ENCODE data around the gene EML6. TPM values are rescaled to one million over a fixed set of nuclear protein-coding genes. Genes with fewer than 3 reads are reported as not detected.
"Not testable (repeated sequence)": the region's sequence is repeated elsewhere in the genome, so short reads cannot be mapped to it uniquely, and the experiment has no call there.

The EML6 gene
- 2.4 TPM for total RNA-seq
- long read RNA-seq, partial matches to known transcripts = 0 of 4 reads
- long read RNA-seq, other reads (novel, unspliced or antisense) = 4 of 4 reads

DNA sequence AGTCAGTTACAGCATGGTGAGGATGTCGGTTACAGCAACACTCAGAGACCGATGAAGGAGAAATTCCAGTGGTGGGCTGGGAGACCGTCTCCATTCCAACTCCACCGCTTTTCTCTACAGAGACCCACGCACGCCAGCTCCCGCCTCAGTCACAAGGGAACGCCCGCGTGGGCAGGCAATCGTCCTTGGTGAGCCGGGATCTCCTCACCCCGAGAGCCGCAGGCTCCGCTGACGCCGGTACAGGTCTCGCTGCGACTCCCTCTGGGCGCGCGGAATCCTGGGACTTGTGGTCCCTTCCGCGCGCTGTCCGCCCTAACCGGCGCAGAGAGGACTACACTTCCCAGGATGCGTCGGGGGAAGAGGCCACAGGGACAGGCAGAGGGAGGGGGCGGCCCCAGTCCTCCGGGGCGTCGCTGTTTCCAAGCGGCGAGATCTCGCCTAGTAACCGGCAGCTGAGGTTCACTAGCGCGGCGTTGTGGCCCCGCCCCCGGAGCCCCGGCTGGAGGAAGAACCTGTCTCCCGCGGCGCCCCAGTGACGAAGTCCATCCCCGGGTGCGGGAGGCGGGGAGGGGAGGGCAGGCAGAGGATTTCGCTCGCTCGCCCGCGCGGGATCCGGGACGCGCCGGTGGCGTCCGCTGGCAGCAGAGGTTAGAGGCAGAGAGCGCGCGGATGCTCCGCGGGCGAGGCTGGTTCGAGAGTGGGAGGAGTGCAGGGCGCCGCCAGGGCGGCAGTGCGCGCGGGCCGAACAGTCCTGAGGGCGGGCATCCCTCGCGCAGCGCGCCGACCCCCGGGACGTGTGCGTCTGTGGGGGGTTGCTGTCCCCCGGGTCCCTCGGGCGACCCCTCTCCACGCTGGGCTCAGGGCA is at the start of gene EML6:
EML6 (plus strand) TSS at position 532 of the 865 bp plus-strand sequence. CDS start 1,400 bp downstream, outside the sequence.
- DNase-seq (ENCODE audit: low spot score) = peak; percentile 99

DNA sequence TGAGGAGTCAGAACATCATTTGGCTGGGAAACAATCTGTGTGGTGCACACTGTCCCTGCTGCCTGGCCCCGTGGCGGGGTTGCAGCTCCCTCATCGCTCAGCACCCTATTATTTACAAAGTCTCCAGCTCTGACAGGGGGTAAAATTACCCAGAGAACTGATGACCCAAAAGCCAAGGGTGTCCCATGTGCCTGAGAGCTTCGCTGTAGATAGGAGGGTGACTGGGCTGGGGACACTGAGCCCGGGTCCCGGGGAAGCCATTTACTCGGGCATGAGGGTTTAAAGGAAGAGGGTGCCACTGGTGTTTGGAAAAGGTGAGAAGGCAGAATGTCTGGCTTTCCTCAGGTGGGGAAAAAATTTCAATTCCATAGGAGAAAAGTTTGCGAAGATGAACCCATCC is 48.2 kb upstream of the EML6 start:
- DNase-seq (ENCODE audit: low spot score) = no peak

DNA sequence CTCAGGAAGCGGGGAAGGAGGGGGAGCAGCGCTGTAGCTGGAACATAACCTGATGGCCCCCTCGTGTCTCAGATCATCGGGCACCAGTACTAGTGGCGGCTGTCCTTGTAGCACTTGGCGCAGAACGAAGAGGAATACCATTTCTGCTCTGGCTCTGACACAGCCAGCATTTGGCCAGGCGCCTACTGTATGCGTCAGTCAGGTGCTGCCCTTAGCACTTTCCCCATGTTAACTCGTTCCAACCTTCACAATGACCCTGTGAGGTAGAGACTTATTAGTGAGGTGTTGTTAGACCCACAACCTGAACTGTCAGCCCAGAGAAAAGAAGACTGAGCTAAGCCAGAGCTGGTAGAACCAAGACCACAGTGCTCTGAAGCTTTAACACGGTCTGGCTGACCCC is 47.7 kb upstream of the EML6 start:
- no peak for DNase-seq (ENCODE audit: low spot score)

DNA sequence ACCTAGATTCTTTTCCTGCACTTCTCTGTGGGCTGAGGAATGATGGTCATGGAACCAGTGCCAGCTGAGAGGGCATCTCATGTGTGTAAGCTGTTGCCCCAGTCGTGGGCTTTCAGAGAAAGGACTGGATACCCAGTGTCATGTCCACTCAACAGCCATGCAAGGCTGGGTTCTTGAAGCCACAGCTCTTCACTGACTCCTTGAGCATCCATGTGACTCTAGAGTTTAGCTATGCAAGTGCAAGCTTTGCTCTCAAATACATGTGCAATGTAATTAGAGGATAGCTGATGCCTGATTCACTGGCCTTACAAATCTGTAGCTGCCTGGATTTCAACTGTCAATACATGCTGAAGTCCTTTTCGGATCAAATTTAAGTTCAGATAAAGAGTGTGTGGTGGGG is 46.8 kb upstream of the EML6 start:
- no peak for DNase-seq (ENCODE audit: low spot score)

DNA sequence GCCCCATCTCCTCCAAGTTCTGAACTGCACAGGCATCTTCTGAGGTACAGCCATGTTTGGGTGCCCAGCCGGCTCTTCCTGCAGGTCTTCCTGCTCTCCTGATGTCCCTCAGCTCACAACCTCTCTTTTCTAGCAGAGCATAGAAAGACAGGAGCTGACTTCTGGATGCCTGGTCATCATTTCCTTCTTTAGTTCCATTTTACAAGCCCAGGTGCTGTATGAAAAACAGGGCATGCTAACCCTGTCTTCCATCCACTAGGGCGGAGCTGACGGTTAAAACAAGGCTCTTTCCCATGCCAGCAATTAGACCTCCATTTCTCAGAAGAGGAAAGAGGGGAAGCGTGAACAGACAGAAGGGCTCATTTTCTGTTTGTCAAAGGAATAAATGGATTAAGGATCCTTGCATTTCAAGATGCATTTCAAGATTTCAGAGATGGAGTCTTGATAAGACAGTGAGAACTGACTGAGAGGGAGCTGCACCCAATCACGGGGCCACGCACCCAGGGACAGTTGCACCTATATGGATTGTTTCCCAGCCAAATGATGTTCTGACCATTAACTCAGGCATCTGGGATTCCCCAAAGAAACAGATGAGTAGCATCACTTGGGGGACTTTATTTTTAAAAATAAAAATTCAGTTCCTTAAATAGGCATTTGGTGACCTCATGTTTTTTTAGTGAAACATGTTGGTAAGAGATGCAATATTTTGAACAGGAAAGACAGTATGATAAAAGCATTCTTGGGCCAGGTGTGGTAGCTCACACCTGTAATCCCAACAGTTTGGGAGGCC is 45.8 kb upstream of the EML6 start:
- no peak for DNase-seq (ENCODE audit: low spot score)

DNA sequence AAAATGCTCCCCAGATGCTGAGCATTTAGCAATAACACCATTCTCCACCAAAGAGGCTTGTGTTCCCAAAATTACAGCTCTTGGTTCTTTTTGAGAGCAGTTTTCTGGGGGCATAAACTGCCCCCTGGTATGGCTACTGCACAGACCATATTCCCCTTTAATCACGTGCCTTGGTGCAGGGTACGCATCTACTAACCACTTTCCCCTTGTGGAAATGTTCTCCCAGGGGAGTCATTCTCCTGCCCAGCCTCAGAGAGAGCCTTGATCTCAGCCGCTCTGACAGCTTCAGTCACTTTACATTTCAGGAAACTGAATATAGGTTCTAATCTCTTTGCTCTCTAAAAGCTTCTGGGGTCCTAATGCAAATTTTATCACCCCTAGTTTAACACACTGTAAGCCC is 44.7 kb upstream of the EML6 start:
- no peak for DNase-seq (ENCODE audit: low spot score)

- DNase-seq (ENCODE audit: low spot score) = no peak
Measured at GRCh38 chr2:54680397-54681041, 42.9 kb upstream of the EML6 start.

DNA sequence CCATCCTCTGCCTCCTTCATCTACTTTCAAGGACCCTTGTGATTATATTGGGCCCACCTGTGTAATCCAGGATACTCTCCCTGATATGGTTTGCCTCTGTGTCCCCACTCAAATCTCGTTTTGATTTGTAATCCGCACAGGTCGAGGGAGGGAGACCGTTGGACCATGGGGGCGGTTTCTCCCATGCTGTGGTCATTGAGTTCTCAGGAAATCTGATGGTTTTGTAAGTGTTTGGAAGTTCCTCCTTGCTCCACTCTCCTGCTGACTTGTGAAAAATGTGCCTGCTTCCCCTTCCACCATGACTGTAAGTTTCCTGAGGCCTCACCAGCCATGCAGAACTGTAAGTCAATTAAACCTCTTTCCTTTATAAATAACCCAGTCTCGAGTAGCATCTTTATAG is 42.0 kb upstream of the EML6 start:
- no peak for DNase-seq (ENCODE audit: low spot score)

DNA sequence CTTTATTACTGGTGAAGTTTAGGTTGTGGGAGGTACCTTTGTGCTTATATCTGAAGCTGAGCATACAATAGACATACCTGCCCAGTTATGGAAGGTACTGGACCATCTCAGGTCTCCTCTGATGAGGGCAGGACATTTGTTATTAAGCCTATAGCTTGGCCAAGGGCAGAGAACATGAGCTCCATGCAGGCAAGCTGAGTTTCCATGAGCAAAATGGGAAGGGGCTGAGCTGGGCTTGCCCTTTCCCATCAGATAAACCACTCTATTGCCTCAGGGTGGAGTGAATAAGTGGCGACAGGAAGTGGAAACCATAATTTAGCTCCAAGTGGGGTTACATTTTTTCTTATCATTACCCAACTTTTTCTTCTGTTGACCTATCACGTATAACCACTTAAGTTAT is 39.9 kb upstream of the EML6 start:
- no peak for DNase-seq (ENCODE audit: low spot score)

- no peak for DNase-seq (ENCODE audit: low spot score)
Measured at GRCh38 chr2:54685263-54685775, 38.1 kb upstream of the EML6 start.

GRCh38 chr2:54687595-54688152 is 35.8 kb upstream of the EML6 start:
- no peak for DNase-seq (ENCODE audit: low spot score)

DNA sequence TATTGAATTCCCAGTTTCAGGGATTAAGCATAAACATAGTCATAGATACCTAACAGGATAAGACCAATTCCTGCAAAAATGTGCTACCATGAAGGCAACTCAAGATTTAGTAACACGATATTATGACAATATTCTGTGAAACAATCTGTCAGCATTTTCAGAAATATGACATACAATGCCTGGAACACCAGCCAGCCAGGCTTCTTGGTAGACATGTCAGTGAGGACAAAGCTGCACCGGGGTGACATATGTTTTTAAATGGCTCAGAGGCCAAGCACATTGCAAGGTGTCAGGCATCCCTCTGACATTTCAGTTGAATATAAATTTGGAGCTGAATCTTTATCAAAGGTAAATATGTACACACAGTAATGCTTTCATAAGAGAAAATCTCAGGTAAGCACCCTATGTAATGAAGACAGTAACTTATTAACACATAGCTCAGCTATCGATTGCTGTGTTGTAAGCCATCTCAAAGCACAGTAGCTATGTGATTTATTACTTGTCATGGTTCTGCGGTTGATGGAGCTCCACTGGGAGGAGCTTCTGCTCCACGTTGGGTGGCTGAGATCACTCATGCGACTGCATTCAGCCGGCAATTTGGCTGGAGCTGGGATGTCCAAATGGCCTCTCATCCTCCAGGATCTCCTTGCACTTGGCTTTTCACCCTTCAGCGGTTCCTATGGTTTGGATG is 31.9 kb upstream of the EML6 start:
- no peak for DNase-seq (ENCODE audit: low spot score)

GRCh38 chr2:54692556-54692955 is 30.9 kb upstream of the EML6 start:
- DNase-seq (ENCODE audit: low spot score) = no peak

DNA sequence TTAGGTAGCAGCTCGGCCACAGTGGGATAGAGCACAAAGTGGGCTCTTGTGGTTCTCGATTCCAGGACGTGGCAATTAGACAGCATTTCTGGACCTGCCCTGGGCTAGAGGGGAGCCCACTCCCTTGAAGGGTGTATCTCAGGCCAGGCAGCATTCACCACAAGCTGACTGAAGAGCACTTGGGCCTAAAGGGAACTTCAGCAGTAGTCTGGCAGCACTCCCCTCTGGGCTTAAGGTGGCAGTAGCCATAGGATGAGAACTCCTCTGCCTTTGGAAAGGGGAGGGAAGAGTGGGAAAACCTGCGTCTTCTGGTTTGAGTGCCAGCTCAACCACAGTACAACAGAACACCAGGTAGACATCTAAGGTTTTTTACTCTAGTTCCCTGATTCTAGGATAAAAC is 28.1 kb upstream of the EML6 start:
- DNase-seq (ENCODE audit: low spot score) = no peak

DNA sequence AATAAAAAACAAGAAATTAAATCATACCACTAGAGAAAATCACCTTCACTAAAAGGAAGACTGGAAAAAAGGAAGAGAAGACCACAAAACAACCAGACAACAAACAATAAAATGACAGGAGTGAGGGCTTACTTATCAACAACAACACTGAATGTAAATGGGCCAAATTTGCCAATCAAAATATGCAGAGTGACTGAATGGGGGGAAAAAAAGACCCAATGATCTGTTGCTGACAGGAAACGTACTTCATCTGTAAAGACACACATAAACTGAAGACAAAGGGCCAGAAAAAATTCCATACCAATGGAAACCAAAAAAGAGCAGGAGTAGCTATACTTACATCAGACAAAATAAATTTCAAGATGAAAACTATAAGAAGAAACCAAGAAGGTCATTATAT is 25.5 kb upstream of the EML6 start:
- no peak for DNase-seq (ENCODE audit: low spot score)

DNA sequence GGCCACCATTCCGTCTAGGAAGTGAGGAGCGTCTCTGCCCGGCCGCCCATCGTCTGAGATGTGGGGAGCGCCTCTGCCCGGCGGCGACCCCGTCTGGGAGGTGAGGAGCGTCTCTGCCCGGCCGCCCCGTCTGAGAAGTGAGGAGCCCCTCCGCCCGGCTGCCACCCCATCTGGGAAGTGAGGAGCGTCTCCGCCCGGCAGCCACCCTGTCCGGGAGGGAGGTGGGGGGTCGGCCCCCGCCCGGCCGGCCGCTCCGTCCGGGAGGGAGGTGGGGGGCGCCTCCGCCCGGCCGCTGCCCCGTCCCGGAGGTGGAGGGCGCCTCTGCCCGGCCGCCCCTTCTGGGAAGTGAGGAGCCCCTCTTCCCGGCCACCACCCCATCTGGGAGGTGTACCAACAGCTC is 24.5 kb upstream of the EML6 start:
- not testable (repeated sequence) for DNase-seq (ENCODE audit: low spot score)

- DNase-seq (ENCODE audit: low spot score) = no peak
Measured at GRCh38 chr2:54699665-54700064, 23.8 kb upstream of the EML6 start.

DNA sequence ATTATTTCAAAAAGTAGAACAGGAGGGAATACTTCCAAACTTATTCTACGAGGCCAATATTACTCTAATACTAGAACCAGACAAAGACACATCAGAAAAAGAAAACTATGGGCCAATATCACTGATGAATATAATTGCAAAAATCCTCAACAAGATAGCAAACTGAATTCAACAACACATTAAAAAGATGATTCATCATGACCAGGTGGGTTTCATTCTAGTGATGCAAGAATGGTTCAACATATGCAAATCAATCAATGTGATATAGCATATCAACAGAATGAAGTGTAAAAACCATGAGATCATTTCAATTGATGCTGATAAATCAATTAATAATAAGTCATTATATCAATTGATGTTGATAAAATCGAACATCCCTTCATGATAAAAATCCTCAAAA is 22.4 kb upstream of the EML6 start:
- DNase-seq (ENCODE audit: low spot score) = no peak

- DNase-seq (ENCODE audit: low spot score) = no peak
Measured at GRCh38 chr2:54704238-54704637, 19.2 kb upstream of the EML6 start.

GRCh38 chr2:54704688-54705605 is 18.5 kb upstream of the EML6 start:
- DNase-seq (ENCODE audit: low spot score) = no peak

Measured in mesenteric fat pad (tissue), 1 donor.